GM18867 (cell line): ENCODE results near the gene GPC6.

Experiments used
- ATAC-seq: cut with Tn5 transposase; IDR thresholded peaks from one replicate; pipeline ENCODE4 v1.9.1; 2021; ENCODE audit warnings: mild to moderate bottlenecking, moderate library complexity; ENCODE audit not compliant: unreplicated experiment

Gene GPC6

GRCh38 chr13:93727211-93728141 lies 500.9 kb downstream of the GPC6 start:
- no peak for ATAC-seq

GRCh38 chr13:93729383-93729782 lies 502.8 kb downstream of the GPC6 start:
- ATAC-seq = no peak

- no peak for ATAC-seq
Observed at GRCh38 chr13:93730780-93731179, 504.2 kb downstream of the GPC6 start.

GRCh38 chr13:93732186-93732585 lies 505.6 kb downstream of the GPC6 start:
- ATAC-seq = no peak

GRCh38 chr13:93736081-93736480 lies 509.5 kb downstream of the GPC6 start:
- no peak for ATAC-seq

GRCh38 chr13:93736909-93737308 lies 510.3 kb downstream of the GPC6 start:
- ATAC-seq = no peak

GRCh38 chr13:93740334-93740733 lies 513.7 kb downstream of the GPC6 start:
- ATAC-seq = no peak

- ATAC-seq = no peak
Observed at GRCh38 chr13:93744033-93744432, 517.4 kb downstream of the GPC6 start.

- no peak for ATAC-seq
Observed at GRCh38 chr13:93744886-93745285, 518.3 kb downstream of the GPC6 start.

- no peak for ATAC-seq
Observed at GRCh38 chr13:93745884-93746283, 519.3 kb downstream of the GPC6 start.

GRCh38 chr13:93746589-93746988 lies 520.0 kb downstream of the GPC6 start:
- ATAC-seq = no peak

GRCh38 chr13:93750676-93751075 lies 524.1 kb downstream of the GPC6 start:
- ATAC-seq = no peak

- ATAC-seq = no peak
Observed at GRCh38 chr13:93751117-93751516, 524.5 kb downstream of the GPC6 start.

GRCh38 chr13:93752541-93752940 lies 525.9 kb downstream of the GPC6 start:
- ATAC-seq = no peak

GRCh38 chr13:93753639-93754038 lies 527.0 kb downstream of the GPC6 start:
- no peak for ATAC-seq

GRCh38 chr13:93755341-93755740 lies 528.7 kb downstream of the GPC6 start:
- ATAC-seq = no peak

- ATAC-seq = no peak
Observed at GRCh38 chr13:93758575-93758974, 532.0 kb downstream of the GPC6 start.

- ATAC-seq = no peak
Observed at GRCh38 chr13:93762708-93763426, 536.3 kb downstream of the GPC6 start.

- ATAC-seq = no peak
Observed at GRCh38 chr13:93765062-93765461, 538.5 kb downstream of the GPC6 start.

GRCh38 chr13:93765811-93766210 lies 539.2 kb downstream of the GPC6 start:
- ATAC-seq = no peak

- ATAC-seq = no peak
Observed at GRCh38 chr13:93766719-93767118, 540.1 kb downstream of the GPC6 start.
